ENCODE data around the gene PPFIBP2.
"Not testable (repeated sequence)": the region's sequence is repeated elsewhere in the genome, so short reads cannot be mapped to it uniquely, and the experiment has no call there.

PPFIBP2 gene

DNA sequence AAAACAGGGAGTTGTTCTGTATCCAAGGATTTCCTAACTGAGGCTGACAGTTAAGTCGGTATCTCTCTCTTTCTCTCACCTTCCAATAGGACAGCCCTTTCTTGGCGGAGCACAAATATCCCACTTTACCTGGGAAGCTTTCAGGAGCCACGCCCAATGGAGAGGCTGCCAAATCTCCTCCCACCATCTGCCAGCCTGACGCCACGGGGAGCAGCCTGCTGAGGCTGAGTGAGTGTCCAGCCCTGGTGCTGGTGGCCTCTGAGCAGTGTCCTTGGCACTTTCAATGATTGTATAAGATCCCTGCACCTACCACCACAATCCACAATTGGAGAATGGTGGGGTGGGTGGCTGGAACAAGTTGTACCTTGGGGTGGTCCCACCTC is 125.8 kb downstream of the PPFIBP2 start:
- DNase-seq, result peak; percentile 54

DNA sequence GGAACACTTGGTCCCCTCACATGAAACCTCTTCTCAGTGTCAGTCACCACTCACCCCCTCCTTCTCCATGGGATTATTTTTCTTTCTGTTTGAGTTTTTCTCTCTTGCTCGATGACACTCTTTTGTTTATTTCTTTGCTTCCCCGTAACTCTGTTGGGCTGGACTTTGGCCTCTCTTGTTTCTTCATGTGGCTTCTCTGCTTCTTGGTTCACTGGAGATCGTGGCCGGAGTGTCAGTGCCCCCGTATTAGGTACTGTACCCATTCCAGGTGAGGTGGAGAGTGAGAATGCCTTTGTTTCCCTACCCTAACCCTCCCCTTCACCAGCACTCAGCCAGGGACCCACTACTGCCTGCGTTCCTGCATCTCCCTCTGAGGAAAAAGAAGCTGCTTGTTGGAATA is 127.0 kb downstream of the PPFIBP2 start:
- DNase-seq, result no peak

DNA sequence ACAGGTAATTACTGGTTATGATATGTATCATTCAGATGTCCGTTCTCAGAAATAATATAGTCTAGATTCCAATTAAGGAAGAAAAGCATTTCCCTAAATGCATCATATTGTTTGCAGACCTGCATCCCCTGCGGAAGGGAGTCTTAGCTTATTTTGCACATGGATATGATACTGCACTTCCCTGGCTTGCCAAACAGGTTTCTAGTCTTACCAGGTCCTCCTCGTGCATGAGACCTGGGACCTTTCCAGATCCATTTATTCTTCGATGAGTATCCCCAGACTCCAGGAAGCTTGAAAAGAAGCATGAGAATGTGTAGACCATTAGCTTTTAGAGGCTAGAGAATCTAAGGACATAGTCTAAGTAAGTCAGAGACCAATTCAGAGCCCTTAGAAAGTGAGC is 128.9 kb downstream of the PPFIBP2 start:
- no peak for DNase-seq

DNA sequence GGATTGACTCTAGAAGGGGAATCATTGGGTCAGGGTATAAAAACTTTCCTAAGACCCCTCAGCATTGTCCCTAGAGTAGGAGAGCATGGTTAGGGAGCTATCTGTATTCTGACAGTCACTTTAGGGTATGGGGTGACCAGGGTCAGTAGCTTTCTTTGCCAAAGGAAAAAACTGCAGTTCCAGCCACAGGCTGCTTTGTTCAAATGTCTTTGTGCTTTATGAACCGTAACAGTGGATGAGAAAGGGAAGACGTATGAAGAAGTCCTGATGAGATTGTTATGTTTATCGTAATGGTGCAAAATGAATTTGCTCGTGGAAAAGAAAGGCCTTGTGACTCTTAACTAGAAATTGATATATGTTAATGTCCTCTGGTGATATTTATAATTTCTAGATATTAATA is 129.5 kb downstream of the PPFIBP2 start:
- DNase-seq, result no peak

DNA sequence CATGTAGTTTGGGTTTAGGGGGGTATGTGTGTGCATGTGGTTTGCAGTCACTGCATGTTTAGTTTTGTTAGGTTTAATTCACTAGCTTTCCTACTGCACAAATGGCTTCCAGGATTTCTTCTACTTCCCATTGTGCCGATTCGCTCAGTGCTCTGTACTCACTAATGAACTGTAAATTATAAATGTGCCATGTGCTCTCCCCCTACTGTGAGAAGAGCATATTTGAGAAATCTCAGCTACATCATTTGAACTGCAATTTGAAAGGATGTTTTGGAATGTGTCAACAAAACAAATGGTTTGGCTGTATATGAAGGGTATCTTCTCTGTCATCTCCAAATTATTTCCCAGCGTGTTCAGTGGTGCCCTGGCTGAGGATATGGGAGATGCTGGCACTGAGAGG is 131.4 kb downstream of the PPFIBP2 start:
- no peak for DNase-seq

DNA sequence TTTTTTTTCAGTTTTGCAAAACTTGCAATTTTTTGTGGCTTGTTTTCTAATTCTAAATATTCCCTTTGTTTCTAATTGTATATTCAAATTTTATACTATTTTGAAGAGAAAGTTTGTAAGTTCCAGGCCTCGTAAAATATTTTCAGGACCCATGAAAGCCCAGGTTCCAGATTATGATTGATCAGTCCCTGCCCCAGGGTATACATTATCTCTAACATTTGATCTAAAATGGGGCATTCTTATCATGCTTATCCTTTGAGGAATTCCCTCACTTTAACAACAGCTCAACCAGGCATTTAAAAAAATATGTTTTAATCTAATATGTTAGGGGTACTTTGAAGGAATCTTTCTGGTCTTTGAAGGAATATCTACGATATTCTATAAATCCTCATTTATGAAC is 133.1 kb downstream of the PPFIBP2 start:
- no peak for DNase-seq

DNA sequence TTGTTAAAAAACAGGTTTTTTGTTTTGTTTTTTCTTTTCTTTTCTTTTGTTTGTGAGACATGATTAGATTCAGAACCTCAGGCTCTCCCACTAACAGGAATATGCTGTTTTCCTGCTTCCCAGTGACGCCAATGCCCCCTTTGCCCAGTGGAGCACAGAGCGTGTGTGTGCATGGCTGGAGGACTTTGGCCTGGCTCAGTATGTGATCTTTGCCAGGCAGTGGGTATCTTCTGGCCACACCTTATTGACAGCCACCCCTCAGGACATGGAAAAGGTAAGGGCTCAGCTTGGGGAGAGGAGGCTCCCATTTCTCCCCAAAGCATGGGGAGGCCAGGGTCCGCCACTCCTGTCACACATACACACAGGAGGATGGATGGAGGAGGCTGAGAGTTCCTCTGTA is 134.5 kb downstream of the PPFIBP2 start:
- no peak for DNase-seq

DNA sequence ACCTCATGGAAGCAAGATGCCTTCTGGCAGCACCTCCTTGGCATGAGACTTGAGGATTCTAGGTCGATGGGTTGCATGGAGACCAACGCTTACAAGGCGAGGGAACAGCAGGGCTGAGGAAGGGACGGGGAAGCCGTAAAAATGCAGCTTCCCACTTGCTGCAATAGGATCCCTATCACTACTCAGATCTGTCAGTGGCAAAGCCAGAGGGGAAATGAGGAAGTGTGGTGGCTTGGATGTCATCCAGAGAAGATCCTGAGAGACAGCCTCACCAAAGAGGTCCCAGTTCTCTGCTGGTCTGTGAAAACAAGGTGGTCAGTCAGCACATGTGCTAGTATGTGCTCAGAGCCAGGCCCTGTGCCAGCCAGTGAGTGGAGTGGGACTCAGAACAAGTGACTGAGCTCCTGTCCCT is 137.3 kb downstream of the PPFIBP2 start:
- no peak for DNase-seq

DNA sequence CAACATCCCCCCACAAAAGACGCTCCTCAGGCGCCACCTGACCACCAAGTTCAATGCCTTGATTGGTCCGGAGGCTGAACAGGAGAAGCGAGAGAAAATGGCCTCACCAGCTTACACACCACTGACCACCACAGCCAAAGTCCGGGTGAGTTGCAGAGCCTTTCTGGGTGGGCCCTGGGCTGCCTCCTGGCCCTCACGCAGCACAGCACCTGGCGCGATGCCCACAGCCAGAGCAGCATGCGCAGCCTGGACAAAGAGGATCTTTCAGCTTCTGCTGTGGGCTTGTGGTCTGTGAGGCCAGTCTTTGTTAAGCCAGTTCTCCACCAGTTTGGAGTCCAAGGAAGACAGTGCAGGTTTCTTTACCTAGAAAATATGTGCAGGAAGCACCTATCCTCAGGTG is 137.9 kb downstream of the PPFIBP2 start:
- DNase-seq, result no peak

DNA sequence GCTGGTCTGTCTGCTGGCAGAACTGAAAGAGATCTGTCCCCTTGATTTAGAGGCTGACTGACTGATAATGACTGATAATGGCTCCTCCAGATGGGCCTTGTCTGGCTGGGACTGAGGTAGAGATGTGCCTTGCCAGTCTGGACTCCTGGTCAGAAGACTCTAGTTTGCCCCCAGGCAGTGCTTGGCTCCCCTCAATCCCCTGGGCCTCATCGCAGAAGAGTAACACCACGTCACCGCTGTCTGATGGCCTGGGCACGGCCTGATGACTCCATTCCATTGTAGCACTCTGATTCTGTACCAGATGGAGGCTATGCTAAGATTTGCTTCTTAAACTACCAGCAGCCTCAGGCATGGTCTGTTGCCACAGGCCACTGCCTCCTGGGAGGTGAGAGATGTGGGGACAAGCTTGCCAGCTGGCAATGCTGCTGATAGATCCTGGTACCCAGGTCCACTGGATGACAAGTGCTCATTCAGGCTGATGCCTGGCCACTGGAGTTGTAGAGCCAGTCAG is 140.5 kb downstream of the PPFIBP2 start:
- DNase-seq, result no peak

DNA sequence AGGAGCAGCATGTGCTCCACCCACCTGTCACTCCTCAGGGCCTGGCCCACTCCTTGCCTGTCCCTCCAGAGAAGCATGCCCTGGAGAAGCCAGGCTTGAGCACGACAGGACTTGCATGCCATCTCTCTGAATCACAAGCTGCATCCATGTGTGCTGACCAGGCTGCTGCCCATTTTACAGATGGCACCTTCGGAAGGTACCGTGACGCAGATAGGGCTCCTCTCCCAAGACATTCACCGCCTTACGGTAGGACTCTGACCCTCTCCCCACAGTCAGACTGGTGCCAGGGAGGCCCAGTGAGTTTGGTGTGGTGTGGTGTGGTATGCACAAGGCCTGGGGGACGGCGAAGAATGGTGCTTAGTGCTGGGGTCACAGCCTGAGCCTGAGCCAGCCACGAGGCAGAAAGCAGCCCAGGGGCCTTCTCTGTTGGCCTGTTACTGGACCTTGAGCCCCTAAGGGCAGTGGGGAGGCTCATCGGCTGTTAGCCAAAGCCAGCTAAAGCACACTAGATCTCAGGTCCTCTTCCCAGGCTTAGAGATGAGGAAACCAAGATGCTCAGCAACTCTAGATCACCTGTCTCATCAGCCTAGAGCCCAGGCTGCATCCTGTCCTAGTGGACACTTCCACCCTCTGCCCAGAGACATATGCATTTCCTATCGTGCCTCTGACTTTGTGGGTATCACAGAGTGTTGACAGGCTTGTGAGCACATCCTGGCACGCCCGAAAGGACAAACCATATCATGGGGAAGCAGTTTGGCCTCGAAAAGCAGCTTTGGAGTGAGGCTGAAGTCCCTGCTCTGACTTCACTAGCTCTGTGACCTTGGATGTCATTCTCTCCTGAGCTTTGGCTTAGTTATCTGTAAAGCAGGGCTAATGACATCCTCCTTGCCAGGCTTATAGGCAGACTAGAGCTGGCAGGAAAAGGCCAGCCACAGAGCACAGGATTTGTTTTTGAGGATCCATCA is 141.7 kb downstream of the PPFIBP2 start:
- no peak for DNase-seq

DNA sequence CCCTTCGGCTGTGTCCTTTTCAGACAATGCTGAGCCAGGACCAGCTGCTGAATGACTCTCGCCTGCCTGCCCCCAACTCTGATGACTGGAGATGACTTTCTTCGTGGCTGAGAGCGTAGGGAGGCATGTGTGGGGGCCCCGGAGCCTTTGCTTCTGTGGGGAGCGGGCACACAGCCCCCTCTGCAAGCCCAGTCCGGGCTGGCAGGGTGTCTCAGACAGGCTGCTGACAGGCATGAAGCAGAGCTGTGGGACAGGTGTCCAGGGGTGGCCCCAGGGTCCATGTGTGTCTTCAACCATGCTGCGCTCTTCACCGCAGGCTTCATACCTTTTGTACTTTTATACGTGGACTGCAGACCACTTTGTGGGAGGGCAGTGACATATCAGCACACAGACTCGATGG is 142.9 kb downstream of the PPFIBP2 start:
- DNase-seq, result no peak

DNA sequence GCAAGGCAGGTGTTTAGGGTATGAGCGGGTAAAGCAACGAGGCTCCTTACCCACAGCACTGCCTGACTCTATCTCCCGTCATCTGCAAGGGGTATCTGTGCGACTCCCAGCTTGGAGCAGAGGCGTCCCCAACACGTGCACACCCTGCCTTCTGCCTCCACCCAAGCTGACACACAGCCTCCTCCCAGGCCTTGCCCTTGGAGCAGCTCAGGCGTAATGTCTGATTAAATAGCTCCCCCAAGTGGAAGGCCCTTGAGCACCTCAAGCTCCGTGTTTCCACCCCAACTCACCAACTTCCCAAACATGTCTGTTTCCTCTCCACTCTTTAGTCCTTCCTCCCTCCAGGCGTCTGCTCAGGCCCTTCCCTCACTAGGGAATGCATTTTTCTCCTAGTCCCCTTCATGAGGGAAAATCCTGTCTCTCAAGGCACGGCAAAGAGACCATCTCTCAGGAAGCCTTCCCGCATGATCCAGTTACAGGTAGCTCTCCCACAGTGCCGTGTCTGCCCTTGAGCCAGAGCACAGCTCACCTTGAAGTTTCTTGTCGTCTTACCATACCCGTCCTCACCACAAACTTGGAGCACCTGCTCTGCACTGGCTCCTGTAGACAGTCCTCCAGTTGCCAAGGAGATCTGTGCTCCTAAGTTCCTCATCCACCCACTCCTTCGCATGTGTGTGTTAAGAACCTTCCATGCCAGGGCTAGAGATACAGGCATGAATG is 143.7 kb downstream of the PPFIBP2 start:
- no peak for DNase-seq

DNA sequence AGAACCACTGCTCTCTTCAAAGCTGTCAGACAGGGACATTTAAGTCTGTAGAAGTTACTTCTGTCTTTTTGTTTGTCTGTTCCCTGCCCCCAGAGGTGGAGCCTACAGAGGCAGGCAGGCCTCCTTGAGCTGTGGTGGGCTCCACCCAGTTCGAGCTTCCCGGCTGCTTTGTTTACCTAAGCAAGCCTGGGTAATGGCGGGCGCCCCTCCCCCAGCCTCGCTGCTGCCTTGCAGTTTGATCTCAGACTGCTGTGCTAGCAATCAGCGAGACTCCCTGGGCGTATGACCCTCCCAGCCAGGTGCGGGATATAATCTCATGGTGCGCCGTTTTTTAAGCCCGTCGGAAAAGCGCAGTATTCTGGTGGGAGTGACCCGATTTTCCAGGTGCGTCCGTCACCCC is 149.7 kb downstream of the PPFIBP2 start:
- not testable (repeated sequence) for DNase-seq

DNA sequence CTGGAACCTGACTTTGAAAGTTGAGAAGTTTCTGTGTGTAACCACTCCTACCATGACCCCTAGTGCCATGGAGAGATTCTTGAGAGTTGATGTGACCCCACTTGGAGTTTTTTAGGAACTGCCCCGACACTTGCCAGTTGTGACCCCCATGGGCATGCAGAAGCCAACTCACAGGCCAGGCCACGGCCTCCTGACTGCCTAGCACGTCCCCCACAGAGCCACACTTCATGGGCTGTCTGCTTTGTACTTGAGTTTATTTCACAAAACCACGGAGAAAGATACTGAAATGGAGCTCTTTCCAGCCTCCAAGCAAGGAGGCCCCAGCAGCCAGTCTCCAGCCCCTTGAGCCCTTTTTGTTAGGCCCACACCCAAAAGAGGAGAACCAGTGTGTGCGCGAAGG is 151.1 kb downstream of the PPFIBP2 start:
- DNase-seq, result no peak

DNA sequence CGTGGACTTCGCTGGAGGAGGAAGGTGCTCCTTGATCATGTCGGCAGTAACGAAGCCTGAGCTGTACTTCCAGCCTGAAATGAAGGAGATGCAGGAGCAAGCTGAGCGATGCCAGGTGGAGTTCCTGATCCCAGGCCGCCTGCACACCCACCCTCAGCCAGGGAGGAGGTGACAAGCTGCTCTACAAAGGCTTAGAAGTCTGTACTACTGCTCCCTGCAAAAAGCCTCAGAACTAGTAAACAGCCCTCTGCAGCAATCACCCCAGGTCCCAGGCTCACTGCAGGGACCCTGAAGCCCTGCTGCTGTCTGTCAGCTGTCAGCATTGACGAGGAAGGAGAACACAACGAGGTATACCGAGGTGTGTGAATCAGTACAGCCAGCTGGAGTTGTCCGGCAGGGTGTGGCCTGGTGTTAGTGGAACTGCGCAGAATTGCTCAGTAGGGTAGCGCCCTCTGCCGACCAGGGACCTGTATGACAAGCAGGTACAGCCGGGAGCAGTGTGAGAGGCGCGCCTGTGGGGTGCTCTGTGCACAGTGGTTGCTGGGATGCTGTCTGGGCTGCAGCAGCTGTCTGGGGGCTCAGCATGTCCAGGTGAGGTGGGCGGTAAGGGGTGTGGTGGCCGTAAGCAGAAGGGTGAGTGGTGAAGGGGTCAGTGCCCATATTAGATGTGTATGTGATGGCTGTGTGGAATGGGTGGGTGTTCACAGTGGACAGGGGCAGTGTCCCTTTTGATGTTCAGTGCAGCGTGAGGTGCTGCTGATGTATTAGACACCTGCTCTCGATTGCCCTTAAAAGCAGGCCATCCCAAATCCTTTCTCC is 151.9 kb downstream of the PPFIBP2 start:
- no peak for DNase-seq

DNA sequence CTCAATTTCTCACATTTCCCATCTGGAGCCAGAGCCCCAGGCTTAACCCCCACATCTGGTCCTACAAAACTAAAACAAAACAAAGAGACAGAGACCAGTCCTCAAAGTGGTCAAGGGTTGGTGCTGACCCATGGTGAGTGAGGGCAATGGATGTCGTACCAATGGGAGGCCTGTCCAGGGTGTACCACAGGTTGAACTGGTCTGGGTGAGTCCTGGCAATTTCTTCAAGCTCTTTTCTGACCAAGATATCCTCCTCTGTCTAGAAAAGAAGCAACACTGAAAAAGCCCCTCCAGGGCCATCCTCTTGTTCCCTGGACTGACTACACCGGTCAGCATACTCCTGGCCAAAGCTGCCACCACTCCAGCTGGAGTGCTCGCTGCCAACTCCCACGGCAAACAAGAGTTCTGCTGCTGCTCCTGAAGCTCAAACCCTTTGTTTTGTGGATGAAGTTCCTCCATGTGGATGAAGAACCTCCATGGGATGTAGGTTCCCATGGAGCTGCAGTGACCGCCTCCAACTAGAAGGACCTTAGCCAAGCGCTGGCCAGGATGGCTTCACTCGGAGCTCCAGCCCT is 152.6 kb downstream of the PPFIBP2 start:
- no peak for DNase-seq

DNA sequence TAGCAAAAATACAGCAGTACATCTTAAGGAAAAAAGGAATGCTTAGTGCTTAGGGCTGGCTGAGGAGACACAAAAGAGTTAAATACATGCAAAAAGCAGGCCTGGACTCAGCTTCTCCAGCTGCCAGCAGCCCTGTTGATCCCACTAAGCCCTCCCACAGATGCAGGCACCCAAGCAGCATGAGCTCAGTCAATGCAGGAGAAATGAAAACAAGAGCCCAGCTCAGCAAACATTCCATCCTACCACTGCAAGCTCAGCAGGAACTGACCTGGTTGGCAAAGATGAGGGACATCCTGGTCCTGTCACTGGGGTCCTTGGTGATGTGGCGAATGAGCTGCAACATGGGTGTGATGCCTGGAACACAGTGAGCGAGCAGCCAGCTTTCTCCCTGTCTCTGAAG is 153.7 kb downstream of the PPFIBP2 start:
- DNase-seq, result no peak

DNA sequence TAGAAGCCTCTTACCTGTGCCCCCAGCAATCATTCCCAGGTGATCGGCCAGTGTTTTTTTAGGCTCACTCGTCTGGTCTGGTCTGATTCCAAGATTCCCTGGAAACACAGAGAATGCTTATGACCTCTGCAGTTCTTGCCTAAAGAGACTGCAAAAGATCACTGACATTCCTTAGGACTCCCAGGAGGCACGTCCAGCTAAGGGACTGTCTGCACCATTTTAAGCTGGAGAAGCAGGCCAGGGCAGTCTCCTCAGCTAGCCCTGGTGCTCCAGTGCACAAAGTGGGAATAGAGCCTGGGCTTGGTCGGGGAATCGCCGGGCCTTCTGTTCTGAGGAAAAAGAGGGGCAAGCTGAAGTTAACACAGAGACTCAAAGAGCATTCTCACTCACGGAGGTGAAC is 154.7 kb downstream of the PPFIBP2 start:
- no peak for DNase-seq

DNA sequence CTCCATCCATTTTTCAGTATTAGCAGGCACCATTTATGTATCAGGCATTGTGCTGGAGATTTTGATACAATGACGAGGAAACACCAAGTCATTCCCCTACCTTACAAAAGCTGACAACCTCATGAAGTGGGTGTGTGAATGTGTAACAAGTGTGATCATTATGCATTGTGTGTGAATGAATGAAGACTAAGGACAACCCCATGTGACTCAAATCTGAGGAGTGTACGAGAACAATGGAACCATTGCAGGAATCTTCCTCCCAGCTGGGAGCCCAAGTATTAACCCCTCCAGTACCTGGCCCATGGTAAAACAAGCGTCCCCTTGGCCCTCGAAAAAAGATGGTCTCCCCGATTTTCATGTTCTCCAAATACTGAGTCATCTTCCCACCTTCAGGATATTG is 155.1 kb downstream of the PPFIBP2 start:
- DNase-seq, result no peak

DNA sequence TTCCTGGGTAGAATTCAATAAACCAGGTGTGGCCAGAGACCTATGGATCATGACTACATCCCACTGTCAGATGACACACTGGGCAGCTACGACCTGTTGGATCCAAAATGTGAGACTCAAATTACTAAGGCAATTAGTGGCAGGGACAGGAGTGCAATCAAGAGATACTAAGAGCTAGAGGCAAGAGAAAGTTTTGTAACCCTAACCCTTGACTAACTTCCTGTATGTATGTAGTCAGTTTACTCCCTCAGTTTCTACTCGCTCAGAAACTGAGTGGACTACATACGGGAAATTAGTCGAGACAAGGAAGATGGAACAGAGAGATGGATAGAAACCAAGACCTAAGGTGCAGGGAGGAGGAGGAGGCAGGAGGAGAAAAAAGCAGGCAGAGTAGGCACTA is 156.8 kb downstream of the PPFIBP2 start:
- DNase-seq, result no peak

DNA sequence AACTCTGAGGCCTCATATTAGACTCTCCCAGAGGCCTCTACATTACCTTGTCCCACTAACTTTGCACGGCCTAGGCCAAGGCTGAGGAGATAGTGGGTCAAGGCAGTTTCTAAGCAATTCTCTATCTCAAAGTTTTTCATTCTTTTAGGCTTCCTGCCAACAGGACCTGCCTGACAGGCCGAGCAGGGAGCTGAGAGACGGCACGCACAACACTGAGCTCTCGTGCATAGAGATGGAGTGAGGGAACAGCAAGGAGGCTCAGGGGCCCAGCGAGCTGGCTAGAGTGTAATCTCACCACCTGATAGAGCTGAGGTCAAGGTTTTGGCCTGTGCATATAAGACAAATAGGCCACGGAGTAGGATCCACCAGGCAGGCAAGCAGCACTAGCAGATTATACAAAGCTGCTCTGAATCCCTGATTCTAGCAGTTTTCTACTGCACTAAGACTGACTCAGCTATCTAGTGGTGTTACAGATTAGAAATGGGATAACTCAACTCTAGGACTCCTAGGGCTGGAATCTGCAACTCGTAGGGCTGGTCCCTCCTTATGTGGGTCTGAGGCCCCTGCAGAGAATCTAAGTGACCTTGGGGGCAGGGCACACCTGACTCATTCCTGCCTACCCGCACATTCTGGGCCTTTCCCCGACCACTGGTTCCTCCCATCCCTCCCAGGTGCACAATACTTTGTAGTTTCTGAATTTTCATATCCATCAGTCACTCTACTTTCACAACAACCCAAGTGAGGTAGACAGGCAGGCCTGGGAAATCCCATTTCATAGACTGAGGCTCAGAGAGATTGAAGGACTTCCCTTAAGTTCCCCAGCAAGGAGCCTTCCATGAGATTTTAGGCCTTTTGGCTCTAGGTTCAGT is 157.8 kb downstream of the PPFIBP2 start:
- no peak for DNase-seq
